ENCODE data around the gene ZC3H13. TPM values are rescaled to one million over a fixed set of nuclear protein-coding genes. Genes with fewer than 3 reads are reported as not detected.

Gene ZC3H13
- total RNA-seq, 1 experiment from 2014 or later = 36.9 TPM

GRCh38 chr13:46035066-46035465 is 17.5 kb downstream of the ZC3H13 start:
- ChIA-PET CTCF (no interaction called here), POLR2A (ENCODE audit: unreplicated experiment) (no interaction called here)
- BruUV-seq (replicated peaks) = no TSS peak
- TF ChIP-seq, protein P1, sequence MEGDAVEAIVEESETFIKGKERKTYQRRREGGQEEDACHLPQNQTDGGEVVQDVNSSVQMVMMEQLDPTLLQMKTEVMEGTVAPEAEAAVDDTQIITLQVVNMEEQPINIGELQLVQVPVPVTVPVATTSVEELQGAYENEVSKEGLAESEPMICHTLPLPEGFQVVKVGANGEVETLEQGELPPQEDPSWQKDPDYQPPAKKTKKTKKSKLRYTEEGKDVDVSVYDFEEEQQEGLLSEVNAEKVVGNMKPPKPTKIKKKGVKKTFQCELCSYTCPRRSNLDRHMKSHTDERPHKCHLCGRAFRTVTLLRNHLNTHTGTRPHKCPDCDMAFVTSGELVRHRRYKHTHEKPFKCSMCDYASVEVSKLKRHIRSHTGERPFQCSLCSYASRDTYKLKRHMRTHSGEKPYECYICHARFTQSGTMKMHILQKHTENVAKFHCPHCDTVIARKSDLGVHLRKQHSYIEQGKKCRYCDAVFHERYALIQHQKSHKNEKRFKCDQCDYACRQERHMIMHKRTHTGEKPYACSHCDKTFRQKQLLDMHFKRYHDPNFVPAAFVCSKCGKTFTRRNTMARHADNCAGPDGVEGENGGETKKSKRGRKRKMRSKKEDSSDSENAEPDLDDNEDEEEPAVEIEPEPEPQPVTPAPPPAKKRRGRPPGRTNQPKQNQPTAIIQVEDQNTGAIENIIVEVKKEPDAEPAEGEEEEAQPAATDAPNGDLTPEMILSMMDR (conservative IDR thresholded peaks at IDR 0.05) = no peak
- no peak for TF ChIP-seq EZH2 (IDR thresholded peaks at IDR 0.05; ENCODE audit: low read depth)
- Histone ChIP-seq H3K4me3 (no peak overlapping the region), H3K79me2 (ENCODE audit: low read depth) (peaks cover 15% of the 10 kb centered on the region), H3F3A (ENCODE audit: insufficient read depth, low read depth) (no peaks in the 10 kb centered on the region; the same call in none of the 2 replicates), H3K27me3 (ENCODE audit: insufficient read depth, low read depth) (no peaks in the 10 kb centered on the region), H3K9me2 (ENCODE audit: insufficient read depth) (no peaks in the 10 kb centered on the region), H3K9me3 (ENCODE audit: insufficient read depth, low read depth) (no peaks in the 10 kb centered on the region), H2AFZ (no peak overlapping the region), H3K36me3 (ENCODE audit: low read depth) (peaks cover 10% of the 10 kb centered on the region), H3K4me2 (no peak overlapping the region), H4K20me1 (ENCODE audit: insufficient read depth) (peaks cover 6% of the 10 kb centered on the region; the same call in 1 of the 2 replicates), H3K27ac (no peak overlapping the region), H3K4me1 (replicated peaks; ENCODE audit: insufficient read depth) (no peaks in the 10 kb centered on the region)
- no peak for DNase-seq
- intact Hi-C loops (cut with micrococcal nuclease; ENCODE audit: unreplicated experiment) = no loop called here

DNA sequence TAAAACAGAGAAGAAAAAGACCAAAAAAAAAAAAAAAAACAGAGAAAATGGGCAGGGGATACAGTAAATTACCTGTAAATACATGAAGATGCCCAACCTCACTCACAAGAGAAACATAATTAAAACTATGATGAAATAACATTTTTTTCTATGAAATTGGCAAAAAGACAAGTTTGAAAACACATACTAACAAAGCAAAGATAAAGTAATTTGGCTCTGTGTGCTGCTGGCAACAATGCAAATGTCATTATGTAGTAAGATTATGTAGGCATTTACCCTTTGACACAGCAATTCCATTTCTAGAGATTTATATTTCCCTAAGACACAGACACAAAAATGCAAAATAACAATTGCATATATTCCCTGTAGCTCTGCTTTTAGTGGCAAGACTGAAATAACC is 20.2 kb downstream of the ZC3H13 start:
- Histone ChIP-seq H4K20me1 (ENCODE audit: insufficient read depth) (peaks cover 20% of the 10 kb centered on the region), H2AFZ (no peak overlapping the region), H3K4me1 (replicated peaks; ENCODE audit: insufficient read depth) (no peaks in the 10 kb centered on the region), H3K4me2 (no peak overlapping the region), H3F3A (ENCODE audit: insufficient read depth, low read depth) (no peaks in the 10 kb centered on the region; the same call in 1 of the 2 replicates), H3K9me3 (ENCODE audit: insufficient read depth, low read depth) (no peaks in the 10 kb centered on the region), H3K27ac (no peak overlapping the region), H3K9me2 (ENCODE audit: insufficient read depth) (no peaks in the 10 kb centered on the region), H3K79me2 (ENCODE audit: low read depth) (peaks cover 25% of the 10 kb centered on the region), H3K27me3 (ENCODE audit: insufficient read depth, low read depth) (no peaks in the 10 kb centered on the region), H3K36me3 (ENCODE audit: low read depth) (peaks cover 6% of the 10 kb centered on the region; the same call in 1 of the 2 replicates), H3K4me3 (no peak overlapping the region)
- DNase-seq = no peak
- TF ChIP-seq, protein P1 (conservative IDR thresholded peaks at IDR 0.05) = no peak
- no peak for TF ChIP-seq EZH2 (IDR thresholded peaks at IDR 0.05; ENCODE audit: low read depth)
- CTCF ChIA-PET = no interaction called here
- POLR2A ChIA-PET (ENCODE audit: unreplicated experiment) = no interaction called here
- BruUV-seq (replicated peaks) = no TSS peak
- intact Hi-C loops (cut with micrococcal nuclease; ENCODE audit: unreplicated experiment) = no loop called here

DNA sequence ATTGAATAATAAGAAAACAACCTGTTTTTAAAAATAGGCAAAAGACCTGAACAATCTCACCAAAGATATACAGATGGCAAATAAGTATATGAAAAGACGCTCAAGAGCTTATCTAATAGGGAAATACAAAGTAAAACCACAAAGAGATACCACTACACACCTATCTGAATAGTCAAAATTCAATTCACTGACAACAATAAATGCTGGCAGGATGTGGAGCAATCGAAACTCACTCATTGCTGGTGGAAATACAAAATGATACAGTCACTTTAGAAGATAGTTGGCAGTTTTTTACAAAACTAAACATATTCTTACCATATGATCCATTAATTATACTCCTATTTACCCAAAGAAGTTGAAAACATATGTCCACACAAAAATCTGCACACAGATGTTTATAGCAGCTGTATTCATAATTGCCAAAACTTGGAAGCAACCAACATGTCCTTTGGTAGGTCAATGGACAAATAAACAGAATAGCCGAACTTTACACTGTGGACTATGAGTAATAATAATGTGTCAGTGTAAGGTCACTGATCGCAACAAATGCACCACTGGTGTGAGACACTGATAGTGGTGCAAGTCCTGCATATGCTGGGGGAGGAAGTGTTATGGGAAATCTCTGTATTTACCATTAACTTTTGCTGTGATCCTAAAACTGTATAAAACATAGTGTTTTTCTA is 20.8 kb downstream of the ZC3H13 start:
- no TSS peak for BruUV-seq (replicated peaks)
- Histone ChIP-seq H3K79me2 (ENCODE audit: low read depth) (peaks cover 27% of the 10 kb centered on the region), H2AFZ (no peak overlapping the region), H3K27ac (no peak overlapping the region), H3K4me3 (no peak overlapping the region), H3K27me3 (ENCODE audit: insufficient read depth, low read depth) (no peaks in the 10 kb centered on the region), H3K4me1 (replicated peaks; ENCODE audit: insufficient read depth) (no peaks in the 10 kb centered on the region), H3K36me3 (ENCODE audit: low read depth) (peaks cover 6% of the 10 kb centered on the region; the same call in 1 of the 2 replicates), H3F3A (ENCODE audit: insufficient read depth, low read depth) (no peaks in the 10 kb centered on the region; the same call in 1 of the 2 replicates), H3K9me2 (ENCODE audit: insufficient read depth) (no peaks in the 10 kb centered on the region), H4K20me1 (ENCODE audit: insufficient read depth) (peaks cover 20% of the 10 kb centered on the region), H3K9me3 (ENCODE audit: insufficient read depth, low read depth) (no peaks in the 10 kb centered on the region), H3K4me2 (no peak overlapping the region)
- no peak for TF ChIP-seq EZH2 (IDR thresholded peaks at IDR 0.05; ENCODE audit: low read depth)
- TF ChIP-seq, protein P1 (conservative IDR thresholded peaks at IDR 0.05) = no peak
- ChIA-PET POLR2A (ENCODE audit: unreplicated experiment) (no interaction called here), CTCF (no interaction called here)
- intact Hi-C loops (cut with micrococcal nuclease; ENCODE audit: unreplicated experiment) = no loop called here
- DNase-seq = no peak
